Measurements from ENCODE around the gene ATG5.

Gene ATG5

DNA sequence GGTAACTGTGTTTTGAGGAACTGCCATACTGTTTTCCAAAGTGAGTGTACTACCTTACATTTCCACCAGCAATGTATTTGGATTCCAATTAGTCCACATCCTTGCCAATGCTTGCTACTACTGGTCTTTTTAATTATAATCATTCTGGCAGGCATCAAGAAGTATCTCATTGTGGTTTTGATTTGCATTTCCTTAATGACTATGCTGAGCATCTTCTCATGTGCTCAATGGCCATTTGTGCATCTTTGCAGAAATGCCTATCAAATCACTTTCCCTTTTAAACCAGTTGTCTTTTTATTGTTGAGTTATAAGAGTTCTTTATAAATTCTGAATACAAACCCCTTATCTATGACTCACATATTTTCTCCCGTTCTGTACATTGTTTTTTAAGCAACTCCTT, 75.9 kb downstream of the ATG5 start:
- Histone ChIP-seq H4K5ac (ENCODE audit: low read length) (no peak overlapping the region), H3K27ac (ENCODE audit: low read depth, low read length) (no peak overlapping the region), H2AK5ac (ENCODE audit: low read length) (no peak overlapping the region), H2BK15ac (replicated peaks; ENCODE audit: low read depth) (no peak overlapping the region), H4K8ac (ENCODE audit: low read depth, low read length) (no peak overlapping the region), H3K4me2 (ENCODE audit: low read length) (no peak overlapping the region), H3K9ac (ENCODE audit: low read length) (no peak overlapping the region), H3K4me1 (ENCODE audit: control insufficient read depth, low read depth, low read length) (no peaks in the 10 kb centered on the region), H3K27me3 (ENCODE audit: insufficient read depth, low read length, poor library complexity) (no peaks in the 10 kb centered on the region), H3K79me2 (ENCODE audit: control insufficient read depth, insufficient read depth, low read length) (no peaks in the 10 kb centered on the region), H3K79me1 (ENCODE audit: low read length) (no peaks in the 10 kb centered on the region), H3K23ac (ENCODE audit: low read length) (no peak overlapping the region), H2BK120ac (ENCODE audit: low read depth, low read length) (no peak overlapping the region), H3K36me3 (ENCODE audit: control insufficient read depth, insufficient read depth, low read length) (no peaks in the 10 kb centered on the region), H3K4me3 (ENCODE audit: low read length) (no peak overlapping the region), H3K56ac (ENCODE audit: low read length) (no peak overlapping the region), H3K18ac (ENCODE audit: low read length) (no peak overlapping the region), H2BK5ac (ENCODE audit: low read length) (no peak overlapping the region), H3K4ac (ENCODE audit: low read depth, low read length) (no peak overlapping the region)
- no peak for DNase-seq
- WGBS (ENCODE audit: extremely low coverage, insufficient coverage, low lambda C conversion rate): no CpG with 5 or more reads among the region's 1 CpG

- no peak overlapping the region for H2BK15ac ChIP-seq (replicated peaks; ENCODE audit: low read depth)
- no CpG with 5 or more reads among the region's 4 CpGs for WGBS (ENCODE audit: extremely low coverage, insufficient coverage, low lambda C conversion rate)
- H3K27ac ChIP-seq (ENCODE audit: low read depth, low read length): no peak overlapping the region
These were observed 77.8 kb downstream of the ATG5 start for GRCh38 chr6:106247733-106248132.

DNA sequence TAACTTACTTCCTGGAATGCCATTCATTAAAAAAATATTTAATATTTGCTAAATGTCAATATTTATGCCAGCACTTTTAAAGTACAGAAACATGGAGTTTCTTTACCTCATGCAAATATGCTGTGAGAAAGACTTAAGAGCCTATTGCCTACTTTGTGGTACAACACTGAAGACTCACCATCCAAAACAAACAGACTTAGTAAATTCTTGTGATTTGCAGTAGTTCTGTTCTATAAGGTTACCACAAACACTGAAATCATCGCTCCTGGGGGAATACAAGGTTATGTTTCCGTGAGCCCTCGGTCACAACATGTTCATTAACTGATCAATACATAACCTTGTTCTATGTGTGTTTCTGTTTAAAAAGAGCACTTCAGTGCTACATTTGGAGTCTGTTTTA, 78.3 kb downstream of the ATG5 start:
- H3K4me1 ChIP-seq (ENCODE audit: control insufficient read depth, low read depth, low read length): no peaks in the 10 kb centered on the region
- no peak overlapping the region for H3K56ac ChIP-seq (ENCODE audit: low read length)
- H3K4ac ChIP-seq (ENCODE audit: low read depth, low read length): no peak overlapping the region
- no peak overlapping the region for H3K9ac ChIP-seq (ENCODE audit: low read length)
- H2BK5ac ChIP-seq (ENCODE audit: low read length): no peak overlapping the region
- DNase-seq: no peak
- H2BK120ac ChIP-seq (ENCODE audit: low read depth, low read length): no peak overlapping the region
- H3K27me3 ChIP-seq (ENCODE audit: insufficient read depth, low read length, poor library complexity): no peaks in the 10 kb centered on the region
- no peak overlapping the region for H4K8ac ChIP-seq (ENCODE audit: low read depth, low read length)
- no peaks in the 10 kb centered on the region for H3K79me2 ChIP-seq (ENCODE audit: control insufficient read depth, insufficient read depth, low read length)
- no peak overlapping the region for H4K5ac ChIP-seq (ENCODE audit: low read length)
- H3K4me3 ChIP-seq (ENCODE audit: low read length): no peak overlapping the region
- H3K36me3 ChIP-seq (ENCODE audit: control insufficient read depth, insufficient read depth, low read length): no peaks in the 10 kb centered on the region
- WGBS (ENCODE audit: extremely low coverage, insufficient coverage, low lambda C conversion rate): no CpG with 5 or more reads among the region's 3 CpGs
- no peak overlapping the region for H2BK15ac ChIP-seq (replicated peaks; ENCODE audit: low read depth)
- no peaks in the 10 kb centered on the region for H3K79me1 ChIP-seq (ENCODE audit: low read length)
- no peak overlapping the region for H3K4me2 ChIP-seq (ENCODE audit: low read length)
- H2AK5ac ChIP-seq (ENCODE audit: low read length): no peak overlapping the region
- no peak overlapping the region for H3K18ac ChIP-seq (ENCODE audit: low read length)
- no peak overlapping the region for H3K23ac ChIP-seq (ENCODE audit: low read length)
- no peak overlapping the region for H3K27ac ChIP-seq (ENCODE audit: low read depth, low read length)

More at GRCh38 chr6:106247733-106248132, 77.8 kb downstream of the ATG5 start:
- Histone ChIP-seq H3K79me2 (ENCODE audit: control insufficient read depth, insufficient read depth, low read length) (no peaks in the 10 kb centered on the region), H3K9ac (ENCODE audit: low read length) (no peak overlapping the region), H3K56ac (ENCODE audit: low read length) (no peak overlapping the region), H3K4me3 (ENCODE audit: low read length) (no peak overlapping the region), H2AK5ac (ENCODE audit: low read length) (no peak overlapping the region), H3K4ac (ENCODE audit: low read depth, low read length) (no peak overlapping the region), H2BK5ac (ENCODE audit: low read length) (no peak overlapping the region), H3K4me1 (ENCODE audit: control insufficient read depth, low read depth, low read length) (no peaks in the 10 kb centered on the region), H3K23ac (ENCODE audit: low read length) (no peak overlapping the region), H3K27me3 (ENCODE audit: insufficient read depth, low read length, poor library complexity) (no peaks in the 10 kb centered on the region), H3K18ac (ENCODE audit: low read length) (no peak overlapping the region), H3K36me3 (ENCODE audit: control insufficient read depth, insufficient read depth, low read length) (no peaks in the 10 kb centered on the region), H4K5ac (ENCODE audit: low read length) (no peak overlapping the region), H3K4me2 (ENCODE audit: low read length) (no peak overlapping the region), H3K79me1 (ENCODE audit: low read length) (no peaks in the 10 kb centered on the region), H4K8ac (ENCODE audit: low read depth, low read length) (no peak overlapping the region), H2BK120ac (ENCODE audit: low read depth, low read length) (no peak overlapping the region)
- no peak for DNase-seq

DNA sequence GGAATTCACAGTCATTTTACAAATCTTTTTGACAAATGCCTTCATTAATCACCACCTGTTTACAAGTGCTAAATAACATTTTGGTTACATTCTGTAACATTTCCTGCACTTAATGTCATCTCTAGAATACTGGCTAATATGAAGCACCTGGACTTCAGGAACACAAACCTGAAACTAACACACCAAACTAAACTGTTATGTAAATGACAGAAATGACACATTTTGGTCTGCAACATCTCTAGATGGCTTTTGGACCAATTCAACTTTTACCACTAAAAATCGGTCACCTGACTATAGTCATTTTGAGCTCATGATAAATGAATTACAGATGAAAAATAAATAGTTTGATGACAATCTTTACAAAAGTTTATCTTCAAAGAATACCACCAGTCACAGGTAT, 80.6 kb downstream of the ATG5 start:
- Histone ChIP-seq H2BK120ac (ENCODE audit: low read depth, low read length) (no peak overlapping the region), H3K56ac (ENCODE audit: low read length) (no peak overlapping the region), H4K8ac (ENCODE audit: low read depth, low read length) (no peak overlapping the region), H3K4ac (ENCODE audit: low read depth, low read length) (no peak overlapping the region), H3K23ac (ENCODE audit: low read length) (no peak overlapping the region), H2AK5ac (ENCODE audit: low read length) (no peak overlapping the region), H2BK5ac (ENCODE audit: low read length) (no peak overlapping the region), H3K27me3 (ENCODE audit: insufficient read depth, low read length, poor library complexity) (no peaks in the 10 kb centered on the region), H3K4me2 (ENCODE audit: low read length) (no peak overlapping the region), H2BK15ac (replicated peaks; ENCODE audit: low read depth) (no peak overlapping the region), H3K79me1 (ENCODE audit: low read length) (no peaks in the 10 kb centered on the region), H3K9ac (ENCODE audit: low read length) (no peak overlapping the region), H3K79me2 (ENCODE audit: control insufficient read depth, insufficient read depth, low read length) (peaks cover 1% of the 10 kb centered on the region), H3K18ac (ENCODE audit: low read length) (no peak overlapping the region), H3K27ac (ENCODE audit: low read depth, low read length) (no peak overlapping the region), H3K4me1 (ENCODE audit: control insufficient read depth, low read depth, low read length) (no peaks in the 10 kb centered on the region), H4K5ac (ENCODE audit: low read length) (no peak overlapping the region), H3K4me3 (ENCODE audit: low read length) (no peak overlapping the region), H3K36me3 (ENCODE audit: control insufficient read depth, insufficient read depth, low read length) (no peaks in the 10 kb centered on the region)
- no CpG with 5 or more reads among the region's 1 CpG for WGBS (ENCODE audit: extremely low coverage, insufficient coverage, low lambda C conversion rate)
- DNase-seq: no peak

GRCh38 chr6:106244521-106244920, 81.0 kb downstream of the ATG5 start:
- no peak overlapping the region for H2BK15ac ChIP-seq (replicated peaks; ENCODE audit: low read depth)
- DNase-seq: no peak
- H3K27ac ChIP-seq (ENCODE audit: low read depth, low read length): no peak overlapping the region
- H3K79me1 ChIP-seq (ENCODE audit: low read length): no peaks in the 10 kb centered on the region
- no peak overlapping the region for H2AK5ac ChIP-seq (ENCODE audit: low read length)
- H3K4me1 ChIP-seq (ENCODE audit: control insufficient read depth, low read depth, low read length): no peaks in the 10 kb centered on the region
- no peak overlapping the region for H4K5ac ChIP-seq (ENCODE audit: low read length)
- no peak overlapping the region for H3K18ac ChIP-seq (ENCODE audit: low read length)
- H4K8ac ChIP-seq (ENCODE audit: low read depth, low read length): no peak overlapping the region
- no peak overlapping the region for H3K9ac ChIP-seq (ENCODE audit: low read length)
- H3K23ac ChIP-seq (ENCODE audit: low read length): no peak overlapping the region
- H3K4ac ChIP-seq (ENCODE audit: low read depth, low read length): no peak overlapping the region
- no peaks in the 10 kb centered on the region for H3K27me3 ChIP-seq (ENCODE audit: insufficient read depth, low read length, poor library complexity)
- WGBS (ENCODE audit: extremely low coverage, insufficient coverage, low lambda C conversion rate): no CpG with 5 or more reads among the region's 1 CpG
- no peak overlapping the region for H3K4me3 ChIP-seq (ENCODE audit: low read length)
- no peaks in the 10 kb centered on the region for H3K36me3 ChIP-seq (ENCODE audit: control insufficient read depth, insufficient read depth, low read length)
- H3K56ac ChIP-seq (ENCODE audit: low read length): no peak overlapping the region
- no peak overlapping the region for H2BK5ac ChIP-seq (ENCODE audit: low read length)
- H3K4me2 ChIP-seq (ENCODE audit: low read length): no peak overlapping the region
- H2BK120ac ChIP-seq (ENCODE audit: low read depth, low read length): no peak overlapping the region
- peaks cover 1% of the 10 kb centered on the region for H3K79me2 ChIP-seq (ENCODE audit: control insufficient read depth, insufficient read depth, low read length)

DNA sequence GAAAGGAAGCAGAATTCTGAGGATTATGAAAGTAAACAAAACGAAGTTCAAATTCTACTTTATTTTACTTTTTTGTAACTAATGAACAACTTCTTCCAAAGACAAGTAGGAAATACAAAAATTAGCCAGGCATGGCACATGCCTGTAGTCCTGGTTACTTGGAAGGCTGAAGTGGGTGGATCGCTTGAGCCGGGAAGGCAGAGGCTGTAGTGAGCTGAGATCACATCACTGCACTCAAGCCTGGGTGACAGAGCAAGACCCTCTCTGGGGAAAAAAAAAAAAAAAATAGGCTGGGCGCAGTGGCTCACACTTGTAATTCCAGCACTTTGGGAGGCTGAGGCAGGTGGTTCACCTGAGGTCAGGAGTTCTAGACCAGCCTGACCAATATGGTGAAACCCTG, 82.3 kb downstream of the ATG5 start:
- H3K4me2 ChIP-seq (ENCODE audit: low read length): no peak overlapping the region
- H2BK15ac ChIP-seq (replicated peaks; ENCODE audit: low read depth): no peak overlapping the region
- DNase-seq: no peak
- no peaks in the 10 kb centered on the region for H3K4me1 ChIP-seq (ENCODE audit: control insufficient read depth, low read depth, low read length)
- no peak overlapping the region for H3K27ac ChIP-seq (ENCODE audit: low read depth, low read length)
- H3K18ac ChIP-seq (ENCODE audit: low read length): no peak overlapping the region
- no peaks in the 10 kb centered on the region for H3K36me3 ChIP-seq (ENCODE audit: control insufficient read depth, insufficient read depth, low read length)
- H3K4ac ChIP-seq (ENCODE audit: low read depth, low read length): no peak overlapping the region
- H3K79me1 ChIP-seq (ENCODE audit: low read length): no peaks in the 10 kb centered on the region
- H3K4me3 ChIP-seq (ENCODE audit: low read length): no peak overlapping the region
- peaks cover 1% of the 10 kb centered on the region for H3K79me2 ChIP-seq (ENCODE audit: control insufficient read depth, insufficient read depth, low read length)
- H2AK5ac ChIP-seq (ENCODE audit: low read length): no peak overlapping the region
- no peak overlapping the region for H3K23ac ChIP-seq (ENCODE audit: low read length)
- WGBS (ENCODE audit: extremely low coverage, insufficient coverage, low lambda C conversion rate): no CpG with 5 or more reads among the region's 4 CpGs
- H3K9ac ChIP-seq (ENCODE audit: low read length): no peak overlapping the region
- H3K56ac ChIP-seq (ENCODE audit: low read length): no peak overlapping the region
- no peak overlapping the region for H2BK120ac ChIP-seq (ENCODE audit: low read depth, low read length)
- H3K27me3 ChIP-seq (ENCODE audit: insufficient read depth, low read length, poor library complexity): no peaks in the 10 kb centered on the region
- no peak overlapping the region for H2BK5ac ChIP-seq (ENCODE audit: low read length)
- H4K8ac ChIP-seq (ENCODE audit: low read depth, low read length): no peak overlapping the region
- H4K5ac ChIP-seq (ENCODE audit: low read length): no peak overlapping the region
